Liver (tissue), 9 donors: ENCODE measurements around the gene KRTAP10-3. TPM values are rescaled to one million over a fixed set of nuclear protein-coding genes. Genes with fewer than 3 reads are reported as not detected.

Source experiments
- DNase-seq: peaks from one replicate; pipeline ENCODE4 v3.0.0-alpha.2; 2017; ENCODE audit warnings: low spot score
- H3K27ac ChIP-seq, 2 donors: one replicate each; pipeline ENCODE4 v1.7.0; 2013; ENCODE audit warnings: inconsistent platforms in 2 of 2, low read length in 2 of 2, control low read depth in 1 of 2, low read depth in 1 of 2, mild to moderate bottlenecking in 1 of 2
- H3K27me3 ChIP-seq, 4 donors: one replicate each; pipeline versions ENCODE4 v1.6.1 to v1.7.0; 2013; ENCODE audit warnings: low read length in 3 of 4, inconsistent platforms in 1 of 4, mild to moderate bottlenecking in 1 of 4, moderate library complexity in 1 of 4; ENCODE audit not compliant: control insufficient read depth in 4 of 4, insufficient read depth in 4 of 4
- H3K36me3 ChIP-seq, 4 donors: one replicate each; pipeline versions ENCODE4 v1.6.1 to v1.7.0; 2013; ENCODE audit warnings: low read length in 3 of 4, mild to moderate bottlenecking in 3 of 4, low read depth in 1 of 4, moderate library complexity in 1 of 4; ENCODE audit not compliant: control insufficient read depth in 4 of 4, insufficient read depth in 3 of 4
- H3K4me1 ChIP-seq, 4 donors: one replicate each; pipeline versions ENCODE4 v1.6.1 to v1.7.0; 2013; ENCODE audit warnings: low read length in 3 of 4, mild to moderate bottlenecking in 3 of 4, moderate library complexity in 1 of 4; ENCODE audit not compliant: control insufficient read depth in 4 of 4, insufficient read depth in 4 of 4
- H3K4me3 ChIP-seq, 3 donors: one replicate each; pipeline versions ENCODE4 v1.6.1 to v1.7.0; 2013; ENCODE audit warnings: low read length in 3 of 3, control low read depth in 1 of 3, low read depth in 1 of 3, mild to moderate bottlenecking in 1 of 3
- H3K9ac ChIP-seq, 2 donors: one replicate each; pipeline ENCODE4 v1.7.0; 2013; ENCODE audit warnings: low read length in 2 of 2, mild to moderate bottlenecking in 2 of 2, moderate library complexity in 2 of 2, control low read depth in 1 of 2, low read depth in 1 of 2
- H3K9me3 ChIP-seq, 4 donors: one replicate each; pipeline versions ENCODE4 v1.6.1 to v1.7.0; 2013; ENCODE audit warnings: low read length in 3 of 4; ENCODE audit not compliant: control insufficient read depth in 4 of 4
- CTCF ChIP-seq: fragments of 150-350 bp; IDR thresholded peaks from 2 replicates; pipeline ENCODE4 v1.5.1; 2017; ENCODE audit warnings: improper control_type of control experiment, low read depth, low read length; ENCODE audit not compliant: missing input control
- EGR1 ChIP-seq, 2 donors: IDR thresholded peaks; 2 replicates each; pipeline ENCODE4 v1.6.1; 2016 to 2018; ENCODE audit warnings: antibody characterized with exemption in 2 of 2, low read depth in 2 of 2
- FOXA1 ChIP-seq: IDR thresholded peaks from 2 replicates; pipeline ENCODE4 v1.6.1; 2016; ENCODE audit warnings: antibody characterized with exemption
- FOXA2 ChIP-seq: IDR thresholded peaks from 2 replicates; pipeline ENCODE4 v1.6.1; 2016; ENCODE audit warnings: antibody characterized with exemption
- GABPA ChIP-seq, 2 donors: IDR thresholded peaks in 1 of 2; conservative IDR thresholded peaks in 1 of 2; 2 replicates each; pipeline ENCODE4 v1.6.1; 2016; ENCODE audit warnings: antibody characterized with exemption in 2 of 2, mild to moderate bottlenecking in 1 of 2, moderate library complexity in 1 of 2
- HNF4A ChIP-seq, 2 donors: conservative IDR thresholded peaks; 2 replicates each; pipeline ENCODE4 v1.6.1; 2016; ENCODE audit warnings: antibody characterized with exemption in 2 of 2, mild to moderate bottlenecking in 2 of 2
- HNF4G ChIP-seq: IDR thresholded peaks from 2 replicates; pipeline ENCODE4 v1.6.1; 2016; ENCODE audit warnings: antibody characterized with exemption
- JUND ChIP-seq, 2 donors: IDR thresholded peaks; 2 replicates each; pipeline ENCODE4 v1.6.1; 2016; ENCODE audit warnings: antibody characterized with exemption in 2 of 2
- MAX ChIP-seq: IDR thresholded peaks from 2 replicates; pipeline ENCODE4 v1.6.1; 2016; ENCODE audit warnings: antibody characterized with exemption
- NR2F2 ChIP-seq: IDR thresholded peaks from 2 replicates; pipeline ENCODE4 v1.6.1; 2016; ENCODE audit warnings: antibody characterized with exemption
- RAD21 ChIP-seq, 2 donors: IDR thresholded peaks; 2 replicates each; pipeline ENCODE4 v1.6.1; 2016; ENCODE audit warnings: antibody characterized with exemption in 2 of 2, mild to moderate bottlenecking in 2 of 2
- REST ChIP-seq: IDR thresholded peaks from 2 replicates; pipeline ENCODE4 v1.6.1; 2016; ENCODE audit warnings: antibody characterized with exemption, mild to moderate bottlenecking
- RXRA ChIP-seq, 2 donors: IDR thresholded peaks; 2 replicates each; pipeline ENCODE4 v1.6.1; 2017 to 2018; ENCODE audit warnings: antibody characterized with exemption in 2 of 2, mild to moderate bottlenecking in 1 of 2
- SP1 ChIP-seq: IDR thresholded peaks from 2 replicates; pipeline ENCODE4 v1.6.1; 2018; ENCODE audit warnings: antibody characterized with exemption, mild to moderate bottlenecking
- TAF1 ChIP-seq: conservative IDR thresholded peaks from 2 replicates; pipeline ENCODE4 v1.6.1; 2016; ENCODE audit warnings: antibody characterized with exemption, mild to moderate bottlenecking
- YY1 ChIP-seq: IDR thresholded peaks from 2 replicates; pipeline ENCODE4 v1.6.1; 2016; ENCODE audit warnings: antibody characterized with exemption, mild to moderate bottlenecking
- WGBS: extraction: QIAGEN DNeasy Blood & Tissue Kit; methylation state at CpG from one replicate; pipeline ENCODE4 v1.1.7; 2013; 5-methylcytosine and 5-hydroxymethylcytosine counted together
- polyA plus RNA-seq, 2 donors: library from polyadenylated mRNA; stranded (reverse) in 1 of 2; unstranded in 1 of 2; fragments of 200-250 nt in 1 of 2; fragments of >200 nt in 1 of 2; fragmentation: Nextera tagmentation in 1 of 2; extraction: Ambion mirVana in 1 of 2; gene quantifications; one replicate each; pipeline versions ENCODE4 v1.2.1 to v1.2.3, GENCODE V29; 2013 to 2015
- total RNA-seq, 2 donors: library from RNA; depleted of rRNA; stranded (reverse); fragments of >200 nt; gene quantifications; one replicate each; pipeline ENCODE4 v1.2.3, GENCODE V29; 2014
- TF ChIP-seq, protein P1 (sequence below): IDR thresholded peaks from 2 replicates; pipeline ENCODE4 v1.6.1; 2016; ENCODE audit warnings: antibody characterized with exemption
- TF ChIP-seq, protein P2 (sequence below): IDR thresholded peaks from 2 replicates; pipeline ENCODE4 v1.6.1; 2016; ENCODE audit warnings: antibody characterized with exemption
- donor health status: healthy.
- donor health status: healthy.
- donor health status: healthy.
- donor health status: healthy.
- donor health status: healthy.

KRTAP10-3 gene
- total and polyA plus RNA-seq, 4 donors: not detected

DNA sequence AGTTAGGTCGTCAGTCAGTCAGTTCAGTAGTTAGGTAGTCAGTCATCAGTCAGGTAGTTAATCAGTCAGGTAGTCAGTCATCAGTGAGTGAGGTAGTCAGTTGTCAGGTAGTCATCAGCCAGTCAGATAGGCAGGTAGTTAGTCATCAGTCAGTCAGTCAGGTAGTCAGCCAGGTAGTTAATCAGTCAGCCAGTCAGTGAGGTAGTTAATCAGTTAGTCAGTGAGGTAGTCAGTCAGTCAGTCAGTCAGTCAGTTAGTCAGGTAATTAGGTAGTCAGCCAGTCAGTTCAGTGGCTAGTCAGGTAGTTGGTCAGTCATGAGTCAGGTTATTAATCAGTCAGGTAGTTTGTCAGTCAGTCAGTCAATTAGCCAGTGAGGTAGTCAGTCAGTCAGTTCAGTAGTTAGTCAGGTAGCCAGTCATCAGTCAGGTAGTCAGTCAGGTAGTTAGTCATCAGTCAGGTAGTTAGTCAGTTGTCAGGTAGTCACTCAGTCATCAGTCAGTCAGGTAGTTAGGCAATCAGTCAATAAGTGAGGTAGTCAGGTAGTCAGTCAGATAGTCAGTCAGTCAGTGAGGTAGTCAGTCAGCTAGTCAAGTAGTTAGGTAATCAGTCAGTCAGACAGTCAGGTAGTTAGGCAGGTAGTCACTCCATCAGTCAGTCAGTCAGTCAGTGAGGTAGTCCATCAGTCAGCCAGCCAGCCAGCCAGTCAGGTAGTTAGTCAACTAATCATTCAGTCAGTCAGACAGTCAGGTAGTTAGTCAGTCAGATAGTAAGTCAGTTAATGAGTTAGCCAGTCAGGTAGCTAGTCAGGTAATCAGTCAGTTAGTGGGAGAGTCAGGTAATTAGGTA is 34.8 kb downstream of the KRTAP10-3 start:
- DNase-seq: no peak
- Histone ChIP-seq H3K27me3 (no peaks in the 10 kb centered on the region), H3K27ac (no peak overlapping the region), H3K9ac (no peak overlapping the region), H3K4me3 (no peak overlapping the region), H3K9me3 (no peaks in the 10 kb centered on the region), H3K36me3 (no peaks in the 10 kb centered on the region), H3K4me1 (no peaks in the 10 kb centered on the region)
- 78% methylated on average over 1 of the region's 1 CpG for WGBS
- TF ChIP-seq FOXA1 (no peak), REST (no peak), MAX (no peak), NR2F2 (no peak), HNF4G (no peak), CTCF (no peak), HNF4A (conservative IDR thresholded peaks at IDR 0.05) (no peak), RXRA (IDR thresholded peaks at IDR 0.05) (no peak), SP1 (no peak), FOXA2 (no peak), TAF1 (no peak), EGR1 (IDR thresholded peaks at IDR 0.05; ENCODE audit: low read depth in 2 of 2) (no peak), RAD21 (IDR thresholded peaks at IDR 0.05) (no peak), JUND (IDR thresholded peaks at IDR 0.05) (no peak), GABPA (IDR thresholded peaks at IDR 0.05 in 1 of 2, conservative IDR thresholded peaks at IDR 0.05 in 1 of 2) (no peak), YY1 (no peak)
- TF ChIP-seq, protein P1, sequence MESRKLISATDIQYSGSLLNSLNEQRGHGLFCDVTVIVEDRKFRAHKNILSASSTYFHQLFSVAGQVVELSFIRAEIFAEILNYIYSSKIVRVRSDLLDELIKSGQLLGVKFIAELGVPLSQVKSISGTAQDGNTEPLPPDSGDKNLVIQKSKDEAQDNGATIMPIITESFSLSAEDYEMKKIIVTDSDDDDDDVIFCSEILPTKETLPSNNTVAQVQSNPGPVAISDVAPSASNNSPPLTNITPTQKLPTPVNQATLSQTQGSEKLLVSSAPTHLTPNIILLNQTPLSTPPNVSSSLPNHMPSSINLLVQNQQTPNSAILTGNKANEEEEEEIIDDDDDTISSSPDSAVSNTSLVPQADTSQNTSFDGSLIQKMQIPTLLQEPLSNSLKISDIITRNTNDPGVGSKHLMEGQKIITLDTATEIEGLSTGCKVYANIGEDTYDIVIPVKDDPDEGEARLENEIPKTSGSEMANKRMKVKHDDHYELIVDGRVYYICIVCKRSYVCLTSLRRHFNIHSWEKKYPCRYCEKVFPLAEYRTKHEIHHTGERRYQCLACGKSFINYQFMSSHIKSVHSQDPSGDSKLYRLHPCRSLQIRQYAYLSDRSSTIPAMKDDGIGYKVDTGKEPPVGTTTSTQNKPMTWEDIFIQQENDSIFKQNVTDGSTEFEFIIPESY: no peak
- TF ChIP-seq, protein P2, sequence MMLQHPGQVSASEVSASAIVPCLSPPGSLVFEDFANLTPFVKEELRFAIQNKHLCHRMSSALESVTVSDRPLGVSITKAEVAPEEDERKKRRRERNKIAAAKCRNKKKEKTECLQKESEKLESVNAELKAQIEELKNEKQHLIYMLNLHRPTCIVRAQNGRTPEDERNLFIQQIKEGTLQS: no peak
